ENCODE data around the gene NR0B2. TPM values are rescaled to one million over a fixed set of nuclear protein-coding genes. Genes with fewer than 3 reads are reported as not detected.
"Not testable (repeated sequence)": the region's sequence is repeated elsewhere in the genome, so short reads cannot be mapped to it uniquely, and the experiment has no call there.

NR0B2 gene
- total and polyA plus RNA-seq, 2 experiments from 2014 or later: 39.1 to 68.1 TPM

DNA sequence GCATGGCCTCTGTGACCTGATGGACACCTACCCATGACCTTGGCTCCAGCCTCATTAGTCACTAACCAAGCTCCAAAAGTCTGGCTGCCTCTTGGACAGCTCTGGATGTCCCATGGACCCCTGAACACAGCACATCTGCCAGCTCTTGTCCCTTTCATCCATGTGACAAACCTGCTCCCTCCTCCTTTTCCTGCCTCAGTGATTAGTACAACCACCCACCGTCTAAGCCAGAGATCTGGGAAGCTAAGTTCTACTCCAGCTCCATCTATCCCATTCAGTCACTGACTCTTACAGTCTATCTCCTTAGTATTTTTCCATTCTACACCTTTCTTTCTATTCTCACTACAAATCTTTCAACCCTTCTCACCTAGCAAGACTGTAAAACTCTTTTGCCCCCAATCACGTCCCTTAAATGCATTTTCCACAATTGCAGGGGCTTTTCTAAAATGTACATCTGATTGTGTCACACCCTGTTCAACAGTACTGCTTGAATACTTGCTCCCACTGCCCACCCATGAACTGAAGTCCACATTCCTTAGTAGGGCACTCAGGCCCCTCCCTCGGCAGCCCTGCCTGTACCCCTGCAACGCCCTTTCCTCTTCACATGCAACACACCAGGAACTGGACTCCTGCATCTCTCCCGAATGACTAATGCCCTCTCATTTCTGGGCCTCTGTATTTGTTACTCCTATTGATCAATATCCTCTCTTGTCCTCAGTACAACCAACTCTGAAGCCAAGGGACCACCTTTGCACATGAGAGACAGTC is 30.9 kb downstream of the NR0B2 start:
- no peaks in the 10 kb centered on the region for H4K20me1 ChIP-seq (ENCODE audit: insufficient read depth, poor library complexity, severe bottlenecking)
- 95% methylated on average over 5 of the region's 5 CpGs for WGBS (ENCODE audit: low lambda C conversion rate, missing lambda C conversion rate)
- no peaks in the 10 kb centered on the region for H3K9me2 ChIP-seq (replicated peaks; ENCODE audit: insufficient read depth)
- no peak for DNase-seq (ENCODE audit: low spot score)
- no peaks in the 10 kb centered on the region for H3K27me3 ChIP-seq
- no peak overlapping the region for H2AFZ ChIP-seq
- H3K79me2 ChIP-seq: peaks cover 6% of the 10 kb centered on the region
- H3K9me3 ChIP-seq (ENCODE audit: low read depth): no peaks in the 10 kb centered on the region
- no peak overlapping the region for H3K27ac ChIP-seq
- peaks cover 3% of the 10 kb centered on the region for H3K36me3 ChIP-seq (replicated peaks; ENCODE audit: insufficient read depth, low read depth)
- H3K4me3 ChIP-seq: no peak overlapping the region
- TF ChIP-seq EZH2phosphoT487 (IDR thresholded peaks at IDR 0.05; ENCODE audit: low read depth, severe bottlenecking, unreplicated experiment) (no peak), EZH2 (IDR thresholded peaks at IDR 0.05; ENCODE audit: borderline replicate concordance) (no peak)
- TF ChIP-seq, protein P1, sequence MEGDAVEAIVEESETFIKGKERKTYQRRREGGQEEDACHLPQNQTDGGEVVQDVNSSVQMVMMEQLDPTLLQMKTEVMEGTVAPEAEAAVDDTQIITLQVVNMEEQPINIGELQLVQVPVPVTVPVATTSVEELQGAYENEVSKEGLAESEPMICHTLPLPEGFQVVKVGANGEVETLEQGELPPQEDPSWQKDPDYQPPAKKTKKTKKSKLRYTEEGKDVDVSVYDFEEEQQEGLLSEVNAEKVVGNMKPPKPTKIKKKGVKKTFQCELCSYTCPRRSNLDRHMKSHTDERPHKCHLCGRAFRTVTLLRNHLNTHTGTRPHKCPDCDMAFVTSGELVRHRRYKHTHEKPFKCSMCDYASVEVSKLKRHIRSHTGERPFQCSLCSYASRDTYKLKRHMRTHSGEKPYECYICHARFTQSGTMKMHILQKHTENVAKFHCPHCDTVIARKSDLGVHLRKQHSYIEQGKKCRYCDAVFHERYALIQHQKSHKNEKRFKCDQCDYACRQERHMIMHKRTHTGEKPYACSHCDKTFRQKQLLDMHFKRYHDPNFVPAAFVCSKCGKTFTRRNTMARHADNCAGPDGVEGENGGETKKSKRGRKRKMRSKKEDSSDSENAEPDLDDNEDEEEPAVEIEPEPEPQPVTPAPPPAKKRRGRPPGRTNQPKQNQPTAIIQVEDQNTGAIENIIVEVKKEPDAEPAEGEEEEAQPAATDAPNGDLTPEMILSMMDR (IDR thresholded peaks at IDR 0.05; ENCODE audit: poor library complexity): no peak
- H3K4me1 ChIP-seq (ENCODE audit: insufficient read depth): no peaks in the 10 kb centered on the region
- H3K4me2 ChIP-seq: no peak overlapping the region

GRCh38 chr1:26881611-26882010 is 32.2 kb downstream of the NR0B2 start:
- not testable (repeated sequence) for H3K36me3 ChIP-seq (replicated peaks; ENCODE audit: insufficient read depth, low read depth); H3K9me3 ChIP-seq (ENCODE audit: low read depth); DNase-seq (ENCODE audit: low spot score); H3K4me1 ChIP-seq (ENCODE audit: insufficient read depth); H3K4me3 ChIP-seq; H4K20me1 ChIP-seq (ENCODE audit: insufficient read depth, poor library complexity, severe bottlenecking); H3K79me2 ChIP-seq; H3K9me2 ChIP-seq (replicated peaks; ENCODE audit: insufficient read depth); H3K27me3 ChIP-seq; H2AFZ ChIP-seq; H3K4me2 ChIP-seq; H3K27ac ChIP-seq
- WGBS (ENCODE audit: low lambda C conversion rate, missing lambda C conversion rate): 90% methylated on average over 6 of the region's 6 CpGs

DNA sequence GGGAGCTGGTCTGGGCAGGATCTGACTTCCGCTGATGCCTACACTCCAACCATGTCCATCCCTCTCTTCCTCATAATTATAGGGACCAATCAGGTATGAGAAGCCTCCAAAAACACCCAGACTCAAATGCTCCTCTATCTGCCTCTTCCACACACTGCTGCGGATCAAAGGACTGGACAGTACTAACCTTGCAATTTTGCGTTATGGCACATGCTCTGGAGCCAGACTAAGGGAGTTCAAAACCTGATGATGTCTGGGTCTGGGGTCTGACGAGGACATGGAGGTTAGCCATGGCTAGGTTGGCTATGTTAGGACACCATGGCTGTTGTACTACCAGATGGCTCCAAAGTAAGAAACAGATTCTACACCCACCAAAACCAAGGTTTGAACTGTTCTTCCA is 34.0 kb downstream of the NR0B2 start:
- no peak overlapping the region for H3K27ac ChIP-seq
- no peak overlapping the region for H3K4me2 ChIP-seq
- no peaks in the 10 kb centered on the region for H3K9me2 ChIP-seq (replicated peaks; ENCODE audit: insufficient read depth)
- no peak overlapping the region for H3K4me3 ChIP-seq
- no peaks in the 10 kb centered on the region for H3K4me1 ChIP-seq (ENCODE audit: insufficient read depth)
- no peak for TF ChIP-seq EZH2 (IDR thresholded peaks at IDR 0.05; ENCODE audit: borderline replicate concordance)
- TF ChIP-seq, protein P1 (IDR thresholded peaks at IDR 0.05; ENCODE audit: poor library complexity): no peak
- TF ChIP-seq EZH2phosphoT487 (IDR thresholded peaks at IDR 0.05; ENCODE audit: low read depth, severe bottlenecking, unreplicated experiment): no peak
- H4K20me1 ChIP-seq (ENCODE audit: insufficient read depth, poor library complexity, severe bottlenecking): no peaks in the 10 kb centered on the region
- WGBS (ENCODE audit: low lambda C conversion rate, missing lambda C conversion rate): 91% methylated on average over 4 of the region's 4 CpGs
- no peaks in the 10 kb centered on the region for H3K27me3 ChIP-seq
- H3K36me3 ChIP-seq (replicated peaks; ENCODE audit: insufficient read depth, low read depth): peaks cover 3% of the 10 kb centered on the region
- H3K79me2 ChIP-seq: peaks cover 5% of the 10 kb centered on the region
- H2AFZ ChIP-seq: no peak overlapping the region
- no peak for DNase-seq (ENCODE audit: low spot score)
- no peaks in the 10 kb centered on the region for H3K9me3 ChIP-seq (ENCODE audit: low read depth)

DNA sequence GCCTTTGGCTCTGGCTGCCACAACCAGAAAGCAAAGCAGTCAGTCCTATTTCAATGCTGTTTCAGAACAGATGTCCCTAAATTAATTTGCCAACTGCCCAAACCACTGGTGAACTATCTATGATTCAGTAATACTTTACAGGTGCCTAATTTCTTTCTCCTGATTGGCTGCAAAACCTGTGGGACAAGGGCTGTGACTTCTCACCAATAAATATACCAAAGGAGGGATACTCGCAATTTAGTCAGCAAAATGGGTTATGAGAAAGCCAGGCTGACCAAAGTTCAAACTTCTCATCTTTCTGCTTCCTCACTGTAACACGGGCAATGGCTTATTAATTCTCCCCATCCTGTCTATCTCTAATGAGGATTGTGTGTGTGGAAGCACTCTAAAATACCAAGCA is 36.4 kb downstream of the NR0B2 start:
- H3K4me3 ChIP-seq: no peak overlapping the region
- no peaks in the 10 kb centered on the region for H3K9me2 ChIP-seq (replicated peaks; ENCODE audit: insufficient read depth)
- TF ChIP-seq EZH2 (IDR thresholded peaks at IDR 0.05; ENCODE audit: borderline replicate concordance): no peak
- WGBS (ENCODE audit: low lambda C conversion rate, missing lambda C conversion rate): 82% methylated on average over 2 of the region's 2 CpGs
- H3K36me3 ChIP-seq (replicated peaks; ENCODE audit: insufficient read depth, low read depth): peaks cover 3% of the 10 kb centered on the region
- H3K27me3 ChIP-seq: no peaks in the 10 kb centered on the region
- no peaks in the 10 kb centered on the region for H3K4me1 ChIP-seq (ENCODE audit: insufficient read depth)
- DNase-seq (ENCODE audit: low spot score): no peak
- no peak overlapping the region for H3K27ac ChIP-seq
- H3K4me2 ChIP-seq: no peak overlapping the region
- no peaks in the 10 kb centered on the region for H3K79me2 ChIP-seq
- H4K20me1 ChIP-seq (ENCODE audit: insufficient read depth, poor library complexity, severe bottlenecking): no peaks in the 10 kb centered on the region
- H3K9me3 ChIP-seq (ENCODE audit: low read depth): no peaks in the 10 kb centered on the region
- no peak overlapping the region for H2AFZ ChIP-seq

All from hepatocyte (in vitro differentiated cells).